HEK293 (cell line): Measurements from ENCODE around the gene HTR7.

Experiments
- CTCF ChIA-PET: fragments of 350-600 bp; formaldehyde crosslinking; extraction: SDS; loops from one replicate; lab custom pipeline; 2021; ENCODE audit warnings: antibody characterized with exemption; lab: Yijun Ruan, JAX
- POLR2A ChIA-PET: fragments of 300-600 bp; formaldehyde crosslinking; extraction: SDS; loops from one replicate; lab custom pipeline; 2020; ENCODE audit warnings: antibody characterized with exemption, inconsistent platforms; lab: Yijun Ruan, JAX
- H3K27ac ChIP-seq: fragments of 200-500 bp; sonication (Bioruptor generic); 2 replicates; pipeline ENCODE4 v1.5.1; 2014; ENCODE audit warnings: low read depth, low read length, control low read depth, inconsistent platforms; ENCODE audit errors: extremely low read depth
- H3K36me3 ChIP-seq, 2 experiments: fragments of 200-500 bp in 1 of 2; sonication (Bioruptor generic) in 1 of 2; 1 replicate in 1 of 2; 2 replicates in 1 of 2; pipeline ENCODE4 v1.5.1; 2014 to 2017; ENCODE audit warnings: inconsistent platforms in 2 of 2, low read length in 2 of 2; ENCODE audit not compliant: control insufficient read depth in 2 of 2, insufficient read depth in 1 of 2
- H3K4me1 ChIP-seq: fragments of 200-500 bp; sonication (Bioruptor generic); 2 replicates; pipeline ENCODE4 v1.5.1; 2014; ENCODE audit warnings: mild to moderate bottlenecking, low read length, inconsistent platforms; ENCODE audit not compliant: control insufficient read depth, insufficient read depth
- H3K4me3 ChIP-seq: 2 replicates; pipeline ENCODE4 v1.5.1; 2011; ENCODE audit warnings: low read depth, mild to moderate bottlenecking, control low read depth, low read length, moderate library complexity
- H3K9me3 ChIP-seq: fragments of 200-500 bp; sonication (Bioruptor generic); 2 replicates; pipeline ENCODE4 v1.5.1; 2014; ENCODE audit warnings: low read depth, low read length, inconsistent platforms; ENCODE audit not compliant: control insufficient read depth, insufficient read depth
- GFI1B ChIP-seq: fragments of 450-650 bp; formaldehyde crosslinking; IDR thresholded peaks from 2 replicates; pipeline ENCODE4 v1.5.1; 2016; ENCODE audit warnings: missing biosample characterization, missing genetic modification characterization
- KLF16 ChIP-seq: fragments of 450-650 bp; formaldehyde crosslinking; IDR thresholded peaks from 2 replicates; pipeline ENCODE4 v1.5.1; 2017; ENCODE audit warnings: missing biosample characterization, missing genetic modification characterization
- MEIS1 ChIP-seq: sonication (generic); formaldehyde crosslinking; IDR thresholded peaks from 2 replicates; pipeline ENCODE4 v1.8.1; 2022; ENCODE audit warnings: missing genetic modification reagents, mild to moderate bottlenecking, borderline replicate concordance
- MZF1 ChIP-seq: fragments of 450-650 bp; formaldehyde crosslinking; IDR thresholded peaks from 2 replicates; pipeline ENCODE4 v1.5.1; 2017; ENCODE audit warnings: missing biosample characterization, missing genetic modification characterization, borderline replicate concordance
- ZBTB17 ChIP-seq: fragments of 450-650 bp; formaldehyde crosslinking; IDR thresholded peaks from 2 replicates; pipeline ENCODE4 v1.5.1; 2016; ENCODE audit warnings: missing biosample characterization, missing genetic modification characterization
- ZFP3 ChIP-seq: fragments of 450-650 bp; formaldehyde crosslinking; IDR thresholded peaks from 2 replicates; pipeline ENCODE4 v1.5.1; 2016; ENCODE audit warnings: low read depth, missing biosample characterization, missing genetic modification characterization
- ZNF10 ChIP-seq: fragments of 450-650 bp; formaldehyde crosslinking; IDR thresholded peaks from 2 replicates; pipeline ENCODE4 v1.5.1; 2017; ENCODE audit warnings: missing biosample characterization, missing genetic modification characterization
- ZNF138 ChIP-seq: fragments of 450-650 bp; formaldehyde crosslinking; IDR thresholded peaks from 2 replicates; pipeline ENCODE4 v1.5.1; 2016; ENCODE audit warnings: missing biosample characterization, missing genetic modification characterization, borderline replicate concordance
- ZNF2 ChIP-seq: fragments of 450-650 bp; formaldehyde crosslinking; IDR thresholded peaks from 2 replicates; pipeline ENCODE4 v1.5.1; 2016; ENCODE audit warnings: missing biosample characterization, missing genetic modification characterization
- ZNF211 ChIP-seq: fragments of 450-650 bp; formaldehyde crosslinking; IDR thresholded peaks from 2 replicates; pipeline ENCODE4 v1.5.1; 2016; ENCODE audit warnings: low read depth, missing biosample characterization, missing genetic modification characterization
- ZNF23 ChIP-seq: fragments of 450-650 bp; formaldehyde crosslinking; IDR thresholded peaks from 2 replicates; pipeline ENCODE4 v1.5.1; 2016; ENCODE audit warnings: missing biosample characterization, missing genetic modification characterization, borderline replicate concordance
- ZNF544 ChIP-seq: fragments of 450-650 bp; formaldehyde crosslinking; IDR thresholded peaks from 2 replicates; pipeline ENCODE4 v1.5.0; 2017; ENCODE audit warnings: missing biosample characterization, missing genetic modification characterization
- ZSCAN30 ChIP-seq: fragments of 450-650 bp; IDR thresholded peaks from 2 replicates; pipeline ENCODE4 v1.5.1; 2018; ENCODE audit warnings: missing biosample characterization, mild to moderate bottlenecking, missing genetic modification characterization, moderate library complexity
- TF ChIP-seq, protein P1 (sequence below): fragments of 450-650 bp; formaldehyde crosslinking; IDR thresholded peaks from 2 replicates; pipeline ENCODE4 v1.5.1; 2016; ENCODE audit warnings: missing biosample characterization, missing genetic modification characterization, borderline replicate concordance
- TF ChIP-seq, protein P2 (sequence below): fragments of 450-650 bp; formaldehyde crosslinking; IDR thresholded peaks from 2 replicates; pipeline ENCODE4 v1.5.1; 2016; ENCODE audit warnings: missing biosample characterization, missing genetic modification characterization
- TF ChIP-seq, protein P3 (sequence below): fragments of 450-650 bp; formaldehyde crosslinking; IDR thresholded peaks from 2 replicates; pipeline ENCODE4 v1.5.1; 2016; ENCODE audit warnings: missing biosample characterization, missing genetic modification characterization, low read depth
- TF ChIP-seq, protein P4 (sequence below): fragments of 450-650 bp; formaldehyde crosslinking; IDR thresholded peaks from 2 replicates; pipeline ENCODE4; 2016; ENCODE audit warnings: missing biosample characterization, missing genetic modification characterization
- TF ChIP-seq, protein P5 (sequence below): fragments of 450-650 bp; formaldehyde crosslinking; IDR thresholded peaks from 2 replicates; pipeline ENCODE4 v1.5.1; 2017; ENCODE audit warnings: missing biosample characterization, mild to moderate bottlenecking, missing genetic modification characterization, moderate library complexity
- TF ChIP-seq, protein P6 (sequence below): fragments of 450-650 bp; formaldehyde crosslinking; IDR thresholded peaks from 2 replicates; pipeline ENCODE4 v1.5.1; 2016; ENCODE audit warnings: missing biosample characterization, missing genetic modification characterization

HTR7 gene

DNA sequence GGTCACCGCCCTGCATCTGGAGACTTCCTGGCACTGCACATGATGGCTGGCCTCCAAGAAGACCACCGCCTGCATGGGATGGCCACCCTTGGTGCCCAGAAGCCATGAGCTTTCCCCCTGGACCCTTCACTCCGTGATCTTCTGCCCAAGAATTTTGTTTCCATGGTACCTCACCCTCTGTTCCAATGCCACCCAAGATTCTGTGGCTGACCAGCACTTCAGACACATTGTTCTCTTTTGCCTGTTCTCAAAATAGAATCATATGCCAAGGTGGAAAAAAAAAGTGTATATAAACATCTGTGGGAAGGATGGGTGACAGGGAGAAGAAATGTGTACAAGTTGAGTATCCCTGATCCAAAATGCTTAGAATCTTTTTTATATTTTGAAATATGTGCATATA is 12.1 kb downstream of the HTR7 start:
- CTCF ChIA-PET, result no interaction called here
- Histone ChIP-seq H3K4me3 (no peak overlapping the region), H3K4me1 (no peaks in the 10 kb centered on the region), H3K27ac (no peak overlapping the region), H3K9me3 (no peaks in the 10 kb centered on the region), H3K36me3 (no peaks in the 10 kb centered on the region)
- no peak for TF ChIP-seq ZNF10
- TF ChIP-seq ZNF211 (tag by site-specific recombination), result no peak
- TF ChIP-seq KLF16 (tag by site-specific recombination), result no peak
- TF ChIP-seq, protein P1, sequence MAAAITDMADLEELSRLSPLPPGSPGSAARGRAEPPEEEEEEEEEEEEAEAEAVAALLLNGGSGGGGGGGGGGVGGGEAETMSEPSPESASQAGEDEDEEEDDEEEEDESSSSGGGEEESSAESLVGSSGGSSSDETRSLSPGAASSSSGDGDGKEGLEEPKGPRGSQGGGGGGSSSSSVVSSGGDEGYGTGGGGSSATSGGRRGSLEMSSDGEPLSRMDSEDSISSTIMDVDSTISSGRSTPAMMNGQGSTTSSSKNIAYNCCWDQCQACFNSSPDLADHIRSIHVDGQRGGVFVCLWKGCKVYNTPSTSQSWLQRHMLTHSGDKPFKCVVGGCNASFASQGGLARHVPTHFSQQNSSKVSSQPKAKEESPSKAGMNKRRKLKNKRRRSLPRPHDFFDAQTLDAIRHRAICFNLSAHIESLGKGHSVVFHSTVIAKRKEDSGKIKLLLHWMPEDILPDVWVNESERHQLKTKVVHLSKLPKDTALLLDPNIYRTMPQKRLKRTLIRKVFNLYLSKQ (tag by site-specific recombination), result no peak
- TF ChIP-seq, protein P2, sequence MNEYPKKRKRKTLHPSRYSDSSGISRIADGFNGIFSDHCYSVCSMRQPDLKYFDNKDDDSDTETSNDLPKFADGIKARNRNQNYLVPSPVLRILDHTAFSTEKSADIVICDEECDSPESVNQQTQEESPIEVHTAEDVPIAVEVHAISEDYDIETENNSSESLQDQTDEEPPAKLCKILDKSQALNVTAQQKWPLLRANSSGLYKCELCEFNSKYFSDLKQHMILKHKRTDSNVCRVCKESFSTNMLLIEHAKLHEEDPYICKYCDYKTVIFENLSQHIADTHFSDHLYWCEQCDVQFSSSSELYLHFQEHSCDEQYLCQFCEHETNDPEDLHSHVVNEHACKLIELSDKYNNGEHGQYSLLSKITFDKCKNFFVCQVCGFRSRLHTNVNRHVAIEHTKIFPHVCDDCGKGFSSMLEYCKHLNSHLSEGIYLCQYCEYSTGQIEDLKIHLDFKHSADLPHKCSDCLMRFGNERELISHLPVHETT (tag by site-specific recombination), result no peak
- POLR2A ChIA-PET, result no interaction called here

DNA sequence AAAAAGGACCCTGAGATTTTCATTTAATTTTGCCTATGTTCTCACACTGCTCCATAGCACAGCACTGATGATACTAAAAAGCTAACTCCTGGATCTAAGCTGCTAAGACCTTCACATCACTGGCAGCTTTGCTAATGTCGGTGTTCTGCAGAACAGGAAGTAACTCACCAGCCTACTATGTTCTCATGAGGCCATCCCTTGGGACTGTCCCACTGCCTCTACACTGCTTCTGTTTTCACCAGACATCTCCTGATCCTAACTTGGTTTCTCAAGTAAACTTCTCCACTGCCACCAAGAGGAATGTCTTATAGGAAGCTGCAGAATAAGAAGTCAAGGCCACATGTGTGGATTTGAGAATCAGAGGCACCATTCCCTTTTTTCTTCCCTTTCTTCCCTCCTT is 15.1 kb downstream of the HTR7 start:
- Histone ChIP-seq H3K9me3 (no peaks in the 10 kb centered on the region), H3K4me3 (no peak overlapping the region), H3K4me1 (no peaks in the 10 kb centered on the region), H3K27ac (no peak overlapping the region)
- no peak for TF ChIP-seq ZNF2
- no peak for TF ChIP-seq MZF1 (tag by site-specific recombination)
- TF ChIP-seq, protein P3, sequence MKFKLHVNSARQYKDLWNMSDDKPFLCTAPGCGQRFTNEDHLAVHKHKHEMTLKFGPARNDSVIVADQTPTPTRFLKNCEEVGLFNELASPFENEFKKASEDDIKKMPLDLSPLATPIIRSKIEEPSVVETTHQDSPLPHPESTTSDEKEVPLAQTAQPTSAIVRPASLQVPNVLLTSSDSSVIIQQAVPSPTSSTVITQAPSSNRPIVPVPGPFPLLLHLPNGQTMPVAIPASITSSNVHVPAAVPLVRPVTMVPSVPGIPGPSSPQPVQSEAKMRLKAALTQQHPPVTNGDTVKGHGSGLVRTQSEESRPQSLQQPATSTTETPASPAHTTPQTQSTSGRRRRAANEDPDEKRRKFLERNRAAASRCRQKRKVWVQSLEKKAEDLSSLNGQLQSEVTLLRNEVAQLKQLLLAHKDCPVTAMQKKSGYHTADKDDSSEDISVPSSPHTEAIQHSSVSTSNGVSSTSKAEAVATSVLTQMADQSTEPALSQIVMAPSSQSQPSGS (tag by site-specific recombination), result no peak
- TF ChIP-seq, protein P4, sequence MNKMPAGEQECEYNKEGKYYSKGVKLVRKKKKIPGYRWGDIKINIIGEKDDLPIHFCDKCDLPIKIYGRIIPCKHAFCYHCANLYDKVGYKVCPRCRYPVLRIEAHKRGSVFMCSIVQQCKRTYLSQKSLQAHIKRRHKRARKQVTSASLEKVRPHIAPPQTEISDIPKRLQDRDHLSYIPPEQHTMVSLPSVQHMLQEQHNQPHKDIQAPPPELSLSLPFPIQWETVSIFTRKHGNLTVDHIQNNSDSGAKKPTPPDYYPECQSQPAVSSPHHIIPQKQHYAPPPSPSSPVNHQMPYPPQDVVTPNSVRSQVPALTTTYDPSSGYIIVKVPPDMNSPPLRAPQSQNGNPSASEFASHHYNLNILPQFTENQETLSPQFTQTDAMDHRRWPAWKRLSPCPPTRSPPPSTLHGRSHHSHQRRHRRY (tag by site-specific recombination), result no peak
- TF ChIP-seq, protein P5, sequence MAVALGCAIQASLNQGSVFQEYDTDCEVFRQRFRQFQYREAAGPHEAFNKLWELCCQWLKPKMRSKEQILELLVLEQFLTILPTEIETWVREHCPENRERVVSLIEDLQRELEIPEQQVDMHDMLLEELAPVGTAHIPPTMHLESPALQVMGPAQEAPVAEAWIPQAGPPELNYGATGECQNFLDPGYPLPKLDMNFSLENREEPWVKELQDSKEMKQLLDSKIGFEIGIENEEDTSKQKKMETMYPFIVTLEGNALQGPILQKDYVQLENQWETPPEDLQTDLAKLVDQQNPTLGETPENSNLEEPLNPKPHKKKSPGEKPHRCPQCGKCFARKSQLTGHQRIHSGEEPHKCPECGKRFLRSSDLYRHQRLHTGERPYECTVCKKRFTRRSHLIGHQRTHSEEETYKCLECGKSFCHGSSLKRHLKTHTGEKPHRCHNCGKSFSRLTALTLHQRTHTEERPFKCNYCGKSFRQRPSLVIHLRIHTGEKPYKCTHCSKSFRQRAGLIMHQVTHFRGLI (tag by site-specific recombination), result no peak
- TF ChIP-seq, all 188 proteins: peak for 0
- POLR2A ChIA-PET, result no interaction called here
- CTCF ChIA-PET, result interaction anchor here (0.5 to 1.5 kb wide), 2 partner anchors 20 to 24 kb away, joined by 3 to 4 read pairs; no protein-coding TSS in a partner anchor
- H3K36me3 ChIP-seq, result no peaks in the 10 kb centered on the region

DNA sequence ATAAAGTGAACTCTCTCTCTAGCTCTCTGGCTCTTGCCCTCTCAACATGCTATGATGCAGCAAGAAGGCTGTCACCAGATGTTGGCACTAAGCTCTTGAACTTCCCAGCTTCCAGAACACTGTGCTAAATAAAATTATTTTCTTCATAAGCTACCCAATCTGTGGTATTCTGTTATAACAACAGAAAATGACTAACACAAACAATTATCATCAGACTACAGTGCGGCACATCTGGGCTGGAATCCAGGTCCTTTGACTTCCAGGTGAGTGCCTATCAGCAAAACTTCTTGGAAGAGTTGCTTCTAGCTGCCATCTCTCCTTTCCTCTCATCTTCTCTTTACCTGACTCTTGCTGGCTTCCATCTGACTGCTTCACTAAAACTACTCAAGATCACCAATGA is 20.4 kb downstream of the HTR7 start:
- Histone ChIP-seq H3K4me3 (no peak overlapping the region), H3K4me1 (no peaks in the 10 kb centered on the region), H3K36me3 (no peaks in the 10 kb centered on the region), H3K27ac (no peak overlapping the region), H3K9me3 (no peaks in the 10 kb centered on the region)
- TF ChIP-seq ZFP3 (tag by site-specific recombination), result no peak
- no peak for TF ChIP-seq ZNF138 (tag by site-specific recombination)
- no peak for TF ChIP-seq ZNF23
- TF ChIP-seq, protein P6, sequence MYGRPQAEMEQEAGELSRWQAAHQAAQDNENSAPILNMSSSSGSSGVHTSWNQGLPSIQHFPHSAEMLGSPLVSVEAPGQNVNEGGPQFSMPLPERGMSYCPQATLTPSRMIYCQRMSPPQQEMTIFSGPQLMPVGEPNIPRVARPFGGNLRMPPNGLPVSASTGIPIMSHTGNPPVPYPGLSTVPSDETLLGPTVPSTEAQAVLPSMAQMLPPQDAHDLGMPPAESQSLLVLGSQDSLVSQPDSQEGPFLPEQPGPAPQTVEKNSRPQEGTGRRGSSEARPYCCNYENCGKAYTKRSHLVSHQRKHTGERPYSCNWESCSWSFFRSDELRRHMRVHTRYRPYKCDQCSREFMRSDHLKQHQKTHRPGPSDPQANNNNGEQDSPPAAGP (tag by site-specific recombination), result no peak
- no peak for TF ChIP-seq GFI1B (tag by site-specific recombination)
- TF ChIP-seq ZBTB17, result no peak
- no peak for TF ChIP-seq ZNF544 (tag by site-specific recombination)
- TF ChIP-seq ZSCAN30 (tag by site-specific recombination), result no peak
- TF ChIP-seq MEIS1 (CRISPR knock-in tag), result no peak
- CTCF ChIA-PET, result interaction anchor here (0.6 to 0.7 kb wide), 2 partner anchors 19 to 118 kb away, joined by 3 read pairs; no protein-coding TSS in a partner anchor
- POLR2A ChIA-PET, result no interaction called here
